Bronchial epithelial cell (primary cell): ENCODE data around the gene ATP2B3. TPM values are rescaled to one million over a fixed set of nuclear protein-coding genes. Genes with fewer than 3 reads are reported as not detected.

Experiments used
- DNase-seq: peaks from one replicate; pipeline ENCODE4 v3.0.0-alpha.2; 2010; ENCODE audit warnings: low read depth
- FAIRE-seq: peaks from 2 replicates; lab custom pipeline; 2011; peaks lifted over from hg19 to GRCh38; lab: Jason Lieb, UNC
- H3K27me3 ChIP-seq: 2 replicates; pipeline ENCODE4 v1.5.1; 2011; ENCODE audit warnings: low read length; ENCODE audit not compliant: control insufficient read depth, insufficient read depth
- H3K36me3 ChIP-seq: 2 replicates; pipeline ENCODE4 v1.5.1; 2011; ENCODE audit warnings: low read length; ENCODE audit not compliant: control insufficient read depth, insufficient read depth
- H3K4me3 ChIP-seq: 2 replicates; pipeline ENCODE4 v1.5.1; 2011; ENCODE audit warnings: mild to moderate bottlenecking, low read depth, low read length, control low read depth
- CTCF ChIP-seq: IDR thresholded peaks from 2 replicates; pipeline ENCODE4 v1.5.1; 2011; ENCODE audit warnings: mild to moderate bottlenecking, moderate library complexity, low read length, control low read depth, inconsistent platforms; ENCODE audit not compliant: insufficient read depth, severe bottlenecking
- total RNA-seq: library from RNA; depleted of rRNA; stranded (reverse); fragments of >200 nt; gene quantifications from 2 replicates; pipeline ENCODE4 v1.2.1, GENCODE V29; 2014

The ATP2B3 gene
- total RNA-seq, 1 donor from 2014 or later: not detected

- Histone ChIP-seq H3K36me3 (no peaks in the 10 kb centered on the region), H3K27me3 (no peaks in the 10 kb centered on the region), H3K4me3 (no peak overlapping the region)
- DNase-seq (no peak), FAIRE-seq (no peak)
- TF ChIP-seq CTCF: no peak
Observed at GRCh38 chrX:153572601-153573000, 55.2 kb downstream of the ATP2B3 start.

DNA sequence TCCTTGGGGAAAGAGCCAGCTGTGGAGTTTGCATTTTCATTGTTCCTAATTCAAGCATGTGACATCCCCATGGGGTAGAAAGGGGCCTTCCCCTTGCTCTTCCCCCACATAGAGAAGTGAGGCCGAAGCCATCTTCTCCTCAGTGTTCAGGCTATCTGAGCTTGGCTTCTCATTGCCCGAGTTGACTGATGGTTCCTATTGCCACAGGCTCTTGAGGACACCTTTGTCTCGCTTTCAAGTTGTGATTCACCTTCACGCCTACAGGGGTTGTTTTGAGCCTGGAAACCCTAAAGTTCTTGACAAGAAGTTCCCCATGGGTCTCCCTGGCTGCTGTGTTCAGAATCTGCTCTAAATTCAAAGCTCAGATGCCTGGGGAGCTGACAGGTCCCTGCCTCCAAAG is 56.5 kb downstream of the ATP2B3 start:
- H3K27me3 ChIP-seq: no peaks in the 10 kb centered on the region
- H3K4me3 ChIP-seq: no peak overlapping the region
- DNase-seq (no peak), FAIRE-seq (no peak)
- H3K36me3 ChIP-seq: no peaks in the 10 kb centered on the region
- no peak for TF ChIP-seq CTCF

DNA sequence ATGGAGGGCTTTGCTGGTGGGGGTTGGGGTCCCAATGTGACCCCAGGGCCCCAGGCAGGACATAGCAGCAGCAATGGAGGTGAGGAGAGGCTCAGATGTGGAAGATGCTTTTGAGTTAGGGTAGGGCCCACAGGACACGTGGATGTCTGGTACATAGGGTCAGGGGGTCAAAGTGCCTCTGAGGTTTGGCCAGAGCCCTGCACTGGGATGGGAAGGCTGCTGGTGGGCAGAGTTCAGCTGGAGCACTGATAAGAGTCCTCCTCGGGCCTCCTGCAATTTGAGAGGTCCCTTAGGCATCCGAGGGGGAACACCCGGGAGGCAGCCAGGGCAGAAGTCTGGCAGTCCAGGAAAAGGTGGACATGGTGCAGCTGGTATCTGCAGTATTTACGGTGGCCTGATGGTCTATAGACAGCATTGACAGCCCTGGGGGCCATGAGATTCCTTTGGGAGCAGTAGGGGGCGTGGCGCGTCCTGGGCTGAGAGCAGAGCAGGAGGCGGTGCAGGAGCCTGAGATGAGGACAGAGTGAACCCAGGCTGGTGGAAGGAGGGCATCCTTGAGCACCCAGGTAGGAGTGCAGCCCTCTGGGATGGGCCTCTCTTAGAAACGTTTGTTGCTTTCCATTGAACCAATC is 58.9 kb downstream of the ATP2B3 start:
- H3K36me3 ChIP-seq: no peaks in the 10 kb centered on the region
- TF ChIP-seq CTCF: no peak
- DNase-seq: no peak
- no peaks in the 10 kb centered on the region for H3K27me3 ChIP-seq
- no peak overlapping the region for H3K4me3 ChIP-seq
- no peak for FAIRE-seq

- TF ChIP-seq CTCF: no peak
- Histone ChIP-seq H3K4me3 (no peak overlapping the region), H3K27me3 (no peaks in the 10 kb centered on the region), H3K36me3 (no peaks in the 10 kb centered on the region)
- DNase-seq (no peak), FAIRE-seq (peak; percentile 64)
Observed at GRCh38 chrX:153576961-153577360, 59.5 kb downstream of the ATP2B3 start.

- no peaks in the 10 kb centered on the region for H3K36me3 ChIP-seq
- FAIRE-seq (no peak), DNase-seq (no peak)
- TF ChIP-seq CTCF: no peak
- no peak overlapping the region for H3K4me3 ChIP-seq
- no peaks in the 10 kb centered on the region for H3K27me3 ChIP-seq
Observed at GRCh38 chrX:153578200-153578835, 60.9 kb downstream of the ATP2B3 start.
